Body of pancreas (tissue), 4 donors: ENCODE data around the gene CNIH4. TPM values are rescaled to one million over a fixed set of nuclear protein-coding genes. Genes with fewer than 3 reads are reported as not detected.
"Not testable (repeated sequence)": the region's sequence is repeated elsewhere in the genome, so short reads cannot be mapped to it uniquely, and the experiment has no call there.

Experiments
- ATAC-seq: fragments of 150-250 bp; one replicate; pipeline ENCODE4 v1.9.1; 2016
- DNase-seq, 4 donors: peaks; one replicate each; pipeline ENCODE4 v3.0.0-alpha.2; 2019
- H3K27ac ChIP-seq, 4 donors: fragments of 200-600 bp; sonication (generic); 1 replicate in 3 of 4; 2 replicates in 1 of 4; pipeline versions ENCODE4 v1.5.1 to v1.6.1; 2016 to 2019; ENCODE audit warnings: mild to moderate bottlenecking in 1 of 4, mixed read lengths in 1 of 4, moderate library complexity in 1 of 4
- H3K27me3 ChIP-seq, 2 donors: fragments of 200-600 bp; sonication (generic); one replicate each; pipeline ENCODE4 v1.6.0; 2016; ENCODE audit warnings: mild to moderate bottlenecking in 1 of 2
- H3K36me3 ChIP-seq, 2 donors: fragments of 200-600 bp; sonication (generic); replicated peaks in 1 of 2; 2 replicates each; pipeline ENCODE4 v1.5.1; 2016; ENCODE audit warnings: low read depth in 2 of 2; ENCODE audit not compliant: insufficient read depth in 1 of 2
- H3K4me1 ChIP-seq: fragments of 200-600 bp; sonication (generic); one replicate; pipeline ENCODE4 v1.6.0; 2016
- H3K4me3 ChIP-seq, 2 donors: fragments of 200-600 bp; sonication (generic); 1 replicate in 1 of 2; 2 replicates in 1 of 2; pipeline ENCODE4 v1.5.1; 2016 to 2019
- H3K9me3 ChIP-seq, 3 donors: fragments of 200-600 bp; sonication (generic); 1 replicate in 2 of 3; 2 replicates in 1 of 3; pipeline ENCODE4 v1.5.1; 2016
- CTCF ChIP-seq, 7 experiments: fragments of 450-650 bp in 4 of 7; fragments of 200-600 bp in 3 of 7; sonication (generic) in 3 of 7; IDR thresholded peaks; one replicate each; pipeline ENCODE4 v1.5.1; 2016 to 2019; ENCODE audit warnings: antibody characterized with exemption in 7 of 7
- POLR2A ChIP-seq, 3 donors: fragments of 450-650 bp; IDR thresholded peaks; one replicate each; pipeline ENCODE4 v1.6.1; 2016; ENCODE audit warnings: antibody characterized with exemption in 3 of 3, mild to moderate bottlenecking in 2 of 3
- WGBS, 2 donors: methylation state at CpG; one replicate each; pipeline ENCODE4 v1.1.5; 2017; 5-methylcytosine and 5-hydroxymethylcytosine counted together
- intact Hi-C: fragments of 100-400 bp; cut with DNase I; formaldehyde crosslinking; loops from one replicate; pipeline ENCODE4 v1.15.1; 2023
- total RNA-seq, 2 donors: library from RNA; depleted of rRNA; stranded (reverse); fragments of >200 nt; gene quantifications; one replicate each; pipeline ENCODE4 v1.1.0, GENCODE V29; 2016

The CNIH4 gene
- total RNA-seq, result 10 to 100 TPM; 15.0 to 35.3 TPM

- peak; percentile 25 to 86 (median 72) for TF ChIP-seq POLR2A (IDR thresholded peaks at IDR 0.05)
- TF ChIP-seq CTCF (IDR thresholded peaks at IDR 0.05), result peak in 1 of 7 experiments; percentile 11
- ATAC-seq (peak; percentile 98), DNase-seq (peak; percentile 84 to 96 (median 90))
- Histone ChIP-seq H3K9me3 (no peaks in the 10 kb centered on the region), H3K4me1 (peaks cover 9% of the 10 kb centered on the region), H3K27ac (peak within 1 kb of the TSS; percentile 66 to 89 (median 82)), H3K36me3 (no peaks in the 10 kb centered on the region), H3K27me3 (no peaks in the 10 kb centered on the region), H3K4me3 (peak within 1 kb of the TSS; percentile 91 to 96)
- WGBS, 2 donors, result 0 to 2% methylated on average over 9 to 76 of the region's 78 CpGs
- intact Hi-C loops, result no loop called here
These were observed at the start of gene CNIH4 for GRCh38 chr1:224356685-224357625. Gene CNIH4, plus strand, starts transcription at chr1:224356879. Its CDS starts 46 bp downstream, at chr1:224356925.

GRCh38 chr1:224308064-224308463, 48.6 kb upstream of the CNIH4 start:
- ATAC-seq, result no peak
- no peak for DNase-seq
- Histone ChIP-seq H3K4me3 (no peak overlapping the region), H3K9me3 (no peaks in the 10 kb centered on the region), H3K4me1 (no peaks in the 10 kb centered on the region), H3K36me3 (peaks cover 0 to 19% of the 10 kb centered on the region in 2 donors), H3K27ac (no peak overlapping the region), H3K27me3 (no peaks in the 10 kb centered on the region)
- 94 to 97% methylated on average over 3 of the region's 3 CpGs for WGBS, 2 donors
- intact Hi-C loops, result no loop called here
- TF ChIP-seq POLR2A (IDR thresholded peaks at IDR 0.05), result no peak
- TF ChIP-seq CTCF (IDR thresholded peaks at IDR 0.05), result no peak

GRCh38 chr1:224311503-224311902, 45.2 kb upstream of the CNIH4 start:
- H3K27ac ChIP-seq, H3K4me3 ChIP-seq, intact Hi-C loops, H3K9me3 ChIP-seq, ATAC-seq, DNase-seq, H3K4me1 ChIP-seq, H3K27me3 ChIP-seq: not testable (repeated sequence)
- peaks cover 0 to 13% of the 10 kb centered on the region in 2 donors for H3K36me3 ChIP-seq
- 90 to 100% methylated on average over 1 of the region's 1 CpG for WGBS, 2 donors

- Histone ChIP-seq H3K9me3 (no peaks in the 10 kb centered on the region), H3K4me3 (no peak overlapping the region), H3K27me3 (no peaks in the 10 kb centered on the region), H3K27ac (no peak overlapping the region), H3K4me1 (no peaks in the 10 kb centered on the region), H3K36me3 (peaks cover 0 to 13% of the 10 kb centered on the region in 2 donors)
- WGBS, 2 donors, result 52 to 57% methylated on average over 2 of the region's 2 CpGs
- DNase-seq (no peak), ATAC-seq (no peak)
- TF ChIP-seq CTCF (IDR thresholded peaks at IDR 0.05) (no peak), POLR2A (IDR thresholded peaks at IDR 0.05) (no peak)
- intact Hi-C loops, result no loop called here
These were observed 44.7 kb upstream of the CNIH4 start for GRCh38 chr1:224312025-224312424.

- ATAC-seq (no peak), DNase-seq (no peak)
- Histone ChIP-seq H3K27me3 (no peaks in the 10 kb centered on the region), H3K9me3 (no peaks in the 10 kb centered on the region), H3K27ac (no peak overlapping the region), H3K4me3 (no peak overlapping the region), H3K4me1 (peaks cover 5% of the 10 kb centered on the region), H3K36me3 (peaks cover 0 to 5% of the 10 kb centered on the region in 2 donors)
- TF ChIP-seq POLR2A (IDR thresholded peaks at IDR 0.05) (no peak), CTCF (IDR thresholded peaks at IDR 0.05) (no peak)
- intact Hi-C loops, result no loop called here
- WGBS, 2 donors, result 66 to 71% methylated on average over 4 of the region's 4 CpGs
These were observed 39.2 kb upstream of the CNIH4 start for GRCh38 chr1:224317383-224318045.
